Hepatocyte (in vitro differentiated cells): ENCODE data around the gene CLEC16A. TPM values are rescaled to one million over a fixed set of nuclear protein-coding genes. Genes with fewer than 3 reads are reported as not detected.

ENCODE experiments used
- DNase-seq: peaks from one replicate; pipeline ENCODE4 v3.0.0-alpha.2; 2016; ENCODE audit warnings: low spot score
- H2AFZ ChIP-seq: fragments of 200-600 bp; sonication (generic); 2 replicates; pipeline ENCODE4 v1.6.0; 2016; ENCODE audit warnings: antibody characterized with exemption, mild to moderate bottlenecking
- H3K27ac ChIP-seq: fragments of 200-600 bp; sonication (generic); 2 replicates; pipeline ENCODE4 v1.5.1; 2016; ENCODE audit warnings: mild to moderate bottlenecking
- H3K27me3 ChIP-seq: fragments of 200-600 bp; sonication (generic); 2 replicates; pipeline ENCODE4 v1.6.1; 2016
- H3K36me3 ChIP-seq: fragments of 200-600 bp; sonication (generic); replicated peaks from 2 replicates; pipeline ENCODE4 v1.5.1; 2016; ENCODE audit warnings: low read depth; ENCODE audit not compliant: insufficient read depth
- H3K4me1 ChIP-seq: fragments of 200-600 bp; sonication (generic); 2 replicates; pipeline ENCODE4 v1.5.1; 2016; ENCODE audit warnings: mild to moderate bottlenecking, moderate library complexity; ENCODE audit not compliant: insufficient read depth
- H3K4me2 ChIP-seq: fragments of 200-600 bp; sonication (generic); 2 replicates; pipeline ENCODE4 v1.6.0; 2016
- H3K4me3 ChIP-seq: fragments of 200-600 bp; sonication (generic); 2 replicates; pipeline ENCODE4 v1.5.1; 2016; ENCODE audit warnings: mild to moderate bottlenecking
- H3K79me2 ChIP-seq: fragments of 200-600 bp; sonication (generic); 2 replicates; pipeline ENCODE4 v1.6.0; 2017; ENCODE audit warnings: mild to moderate bottlenecking
- H3K9me2 ChIP-seq: fragments of 200-600 bp; sonication (generic); replicated peaks from 2 replicates; pipeline ENCODE4 v1.6.0; 2017; ENCODE audit warnings: mild to moderate bottlenecking; ENCODE audit not compliant: insufficient read depth
- H3K9me3 ChIP-seq: fragments of 200-600 bp; sonication (generic); 2 replicates; pipeline ENCODE4 v1.5.1; 2016; ENCODE audit warnings: low read depth, mild to moderate bottlenecking
- H4K20me1 ChIP-seq: fragments of 200-600 bp; sonication (generic); 2 replicates; pipeline ENCODE4 v1.6.0; 2016; ENCODE audit warnings: mild to moderate bottlenecking; ENCODE audit not compliant: insufficient read depth, poor library complexity, severe bottlenecking
- EZH2 ChIP-seq: fragments of 200-600 bp; sonication (generic); IDR thresholded peaks from 2 replicates; pipeline ENCODE4 v1.6.1; 2016; ENCODE audit warnings: antibody characterized with exemption, mild to moderate bottlenecking, borderline replicate concordance
- EZH2phosphoT487 ChIP-seq: fragments of 200-600 bp; sonication (generic); IDR thresholded peaks from one replicate; pipeline ENCODE4 v1.6.1; 2018; ENCODE audit warnings: antibody characterized with exemption, mild to moderate bottlenecking, low read depth, moderate library complexity; ENCODE audit not compliant: unreplicated experiment, severe bottlenecking
- WGBS: methylation state at CpG from one replicate; pipeline ENCODE4 v1.1.6; 2016; ENCODE audit warnings: low lambda C conversion rate; ENCODE audit errors: missing lambda C conversion rate; 5-methylcytosine and 5-hydroxymethylcytosine counted together
- polyA plus RNA-seq: library from polyadenylated mRNA; unstranded; fragments of >200 nt; fragmentation: Nextera tagmentation; extraction: Ambion mirVana; gene quantifications from 2 replicates; pipeline ENCODE4 v1.2.1, GENCODE V29; 2016
- total RNA-seq: library from RNA; depleted of rRNA; stranded (reverse); fragments of >200 nt; gene quantifications from 2 replicates; pipeline ENCODE4 v1.2.3, GENCODE V29; 2014
- TF ChIP-seq, protein P1 (sequence below): fragments of 200-600 bp; sonication (generic); IDR thresholded peaks from 2 replicates; pipeline ENCODE4 v1.5.1; 2016; ENCODE audit warnings: antibody characterized with exemption, mild to moderate bottlenecking; ENCODE audit not compliant: poor library complexity

The CLEC16A gene
- total and polyA plus RNA-seq, 2 experiments from 2014 or later = 22.3 to 22.6 TPM

- no peak overlapping the region for H3K4me2 ChIP-seq
- H3K9me3 ChIP-seq = no peaks in the 10 kb centered on the region
- no peak overlapping the region for H2AFZ ChIP-seq
- WGBS = 96% methylated on average over 12 of the region's 12 CpGs
- no peaks in the 10 kb centered on the region for H3K27me3 ChIP-seq
- no peaks in the 10 kb centered on the region for H4K20me1 ChIP-seq
- no peaks in the 10 kb centered on the region for H3K4me1 ChIP-seq
- H3K9me2 ChIP-seq = no peaks in the 10 kb centered on the region
- H3K36me3 ChIP-seq = no peaks in the 10 kb centered on the region
- no peak overlapping the region for H3K4me3 ChIP-seq
- TF ChIP-seq EZH2 (no peak), EZH2phosphoT487 (no peak)
- TF ChIP-seq, protein P1, sequence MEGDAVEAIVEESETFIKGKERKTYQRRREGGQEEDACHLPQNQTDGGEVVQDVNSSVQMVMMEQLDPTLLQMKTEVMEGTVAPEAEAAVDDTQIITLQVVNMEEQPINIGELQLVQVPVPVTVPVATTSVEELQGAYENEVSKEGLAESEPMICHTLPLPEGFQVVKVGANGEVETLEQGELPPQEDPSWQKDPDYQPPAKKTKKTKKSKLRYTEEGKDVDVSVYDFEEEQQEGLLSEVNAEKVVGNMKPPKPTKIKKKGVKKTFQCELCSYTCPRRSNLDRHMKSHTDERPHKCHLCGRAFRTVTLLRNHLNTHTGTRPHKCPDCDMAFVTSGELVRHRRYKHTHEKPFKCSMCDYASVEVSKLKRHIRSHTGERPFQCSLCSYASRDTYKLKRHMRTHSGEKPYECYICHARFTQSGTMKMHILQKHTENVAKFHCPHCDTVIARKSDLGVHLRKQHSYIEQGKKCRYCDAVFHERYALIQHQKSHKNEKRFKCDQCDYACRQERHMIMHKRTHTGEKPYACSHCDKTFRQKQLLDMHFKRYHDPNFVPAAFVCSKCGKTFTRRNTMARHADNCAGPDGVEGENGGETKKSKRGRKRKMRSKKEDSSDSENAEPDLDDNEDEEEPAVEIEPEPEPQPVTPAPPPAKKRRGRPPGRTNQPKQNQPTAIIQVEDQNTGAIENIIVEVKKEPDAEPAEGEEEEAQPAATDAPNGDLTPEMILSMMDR = no peak
- no peak for DNase-seq
- H3K79me2 ChIP-seq = no peaks in the 10 kb centered on the region
- H3K27ac ChIP-seq = no peak overlapping the region
These were observed 112.8 kb downstream of the CLEC16A start for GRCh38 chr16:11056993-11057649.

DNA sequence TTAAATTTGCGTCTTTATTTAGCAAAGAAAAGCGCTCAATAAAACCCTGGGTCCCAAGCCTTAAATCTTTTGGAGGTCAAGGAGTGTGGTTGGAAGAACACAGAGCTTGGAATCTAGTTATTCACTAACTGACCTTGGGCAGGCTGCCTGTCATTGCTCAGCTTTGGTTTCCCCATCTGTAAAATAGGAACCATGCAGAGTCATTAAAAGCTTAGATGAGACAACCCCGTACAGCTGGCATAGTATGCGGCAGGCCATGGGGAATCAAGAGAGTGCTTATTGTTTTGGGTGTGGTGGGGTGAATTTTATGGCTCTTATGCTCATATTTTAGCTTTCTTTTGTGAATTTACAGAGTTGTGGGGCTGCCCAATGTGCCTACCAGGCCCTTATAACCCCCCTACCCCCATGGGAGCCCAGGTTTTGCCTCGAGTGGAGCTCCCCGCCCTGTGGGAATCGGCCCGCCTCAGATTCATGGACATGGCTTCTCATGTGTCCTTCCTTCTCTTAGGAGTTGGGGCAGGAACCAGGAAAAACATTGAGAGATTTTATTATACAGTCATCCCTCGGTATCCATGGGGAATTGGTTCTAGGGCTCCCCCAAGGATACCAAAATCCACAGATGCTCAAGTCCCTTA is 113.5 kb downstream of the CLEC16A start:
- H4K20me1 ChIP-seq = no peaks in the 10 kb centered on the region
- no peak for TF ChIP-seq EZH2phosphoT487
- no peak for TF ChIP-seq EZH2
- TF ChIP-seq, protein P1 = no peak
- H3K4me2 ChIP-seq = no peak overlapping the region
- H3K9me3 ChIP-seq = no peaks in the 10 kb centered on the region
- WGBS = 95% methylated on average over 9 of the region's 9 CpGs
- no peaks in the 10 kb centered on the region for H3K9me2 ChIP-seq
- no peak for DNase-seq
- H3K27ac ChIP-seq = no peak overlapping the region
- H3K4me1 ChIP-seq = peaks cover 1% of the 10 kb centered on the region
- no peak overlapping the region for H2AFZ ChIP-seq
- no peaks in the 10 kb centered on the region for H3K27me3 ChIP-seq
- no peaks in the 10 kb centered on the region for H3K79me2 ChIP-seq
- no peaks in the 10 kb centered on the region for H3K36me3 ChIP-seq
- H3K4me3 ChIP-seq = no peak overlapping the region

DNA sequence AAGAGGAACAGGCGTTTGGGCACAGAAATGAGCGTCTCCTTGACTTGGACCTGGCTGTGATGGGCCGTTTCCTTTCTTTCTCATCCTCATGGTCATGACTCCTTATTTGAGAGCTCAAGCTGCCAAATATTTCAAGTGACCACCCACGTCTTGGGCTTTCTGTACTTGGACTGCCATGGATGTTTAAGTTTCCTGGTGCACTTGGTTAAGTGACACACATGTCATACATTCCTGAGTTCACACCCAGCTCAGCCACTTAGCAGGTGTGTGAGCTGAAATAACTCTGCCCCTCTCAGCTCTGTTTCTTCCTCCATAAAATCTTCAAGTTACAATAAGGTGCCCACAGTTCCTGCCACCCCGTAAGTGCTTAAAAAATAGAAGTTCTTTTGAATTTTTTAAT is 114.5 kb downstream of the CLEC16A start:
- no peaks in the 10 kb centered on the region for H4K20me1 ChIP-seq
- H3K79me2 ChIP-seq = no peaks in the 10 kb centered on the region
- no peaks in the 10 kb centered on the region for H3K9me3 ChIP-seq
- H3K4me2 ChIP-seq = no peak overlapping the region
- H3K4me1 ChIP-seq = peaks cover 5% of the 10 kb centered on the region
- no peak for DNase-seq
- no peaks in the 10 kb centered on the region for H3K36me3 ChIP-seq
- H2AFZ ChIP-seq = no peak overlapping the region
- no peaks in the 10 kb centered on the region for H3K9me2 ChIP-seq
- no peak overlapping the region for H3K4me3 ChIP-seq
- H3K27ac ChIP-seq = peak overlapping the region; percentile 46
- TF ChIP-seq EZH2 (no peak), EZH2phosphoT487 (no peak)
- TF ChIP-seq, protein P1 = no peak
- H3K27me3 ChIP-seq = no peaks in the 10 kb centered on the region
- 82% methylated on average over 5 of the region's 5 CpGs for WGBS
